Parathyroid adenoma (tissue), 2 donors: ENCODE results near the gene CBARP.
A peak's percentile ranks its signal among the peaks of the same experiment; 100 is the strongest.

Experiments
- H2AFZ ChIP-seq: fragments of 300-600 bp; sonication (generic); one replicate; pipeline ENCODE4 v1.7.0; 2017; ENCODE audit warnings: antibody characterized with exemption, mild to moderate bottlenecking
- H3K27ac ChIP-seq: fragments of 300-600 bp; sonication (generic); one replicate; pipeline ENCODE4 v1.7.0; 2017
- H3K27me3 ChIP-seq: fragments of 300-600 bp; sonication (generic); one replicate; pipeline ENCODE4 v1.7.0; 2017; ENCODE audit warnings: low read length; ENCODE audit not compliant: control insufficient read depth, insufficient read depth
- H3K36me3 ChIP-seq: fragments of 300-600 bp; sonication (generic); one replicate; pipeline ENCODE4 v1.7.0; 2017; ENCODE audit warnings: low read length; ENCODE audit not compliant: control insufficient read depth, insufficient read depth
- H3K4me1 ChIP-seq: fragments of 300-600 bp; sonication (generic); one replicate; pipeline ENCODE4 v1.7.0; 2017; ENCODE audit warnings: control low read depth
- H3K4me2 ChIP-seq: fragments of 300-600 bp; sonication (generic); one replicate; pipeline ENCODE4 v1.7.0; 2017; ENCODE audit warnings: low read length
- H3K4me3 ChIP-seq: fragments of 300-600 bp; sonication (generic); one replicate; pipeline ENCODE4 v1.7.0; 2017; ENCODE audit warnings: low read depth, low read length
- H3K79me2 ChIP-seq: fragments of 300-600 bp; sonication (generic); one replicate; pipeline ENCODE4 v1.7.0; 2017; ENCODE audit warnings: control low read depth
- H3K9ac ChIP-seq: fragments of 300-600 bp; sonication (generic); one replicate; pipeline ENCODE4 v1.7.0; 2017; ENCODE audit warnings: mild to moderate bottlenecking
- H3K9me3 ChIP-seq: fragments of 300-600 bp; sonication (generic); one replicate; pipeline ENCODE4 v1.7.0; 2017; ENCODE audit warnings: low read length; ENCODE audit not compliant: control insufficient read depth
- CTCF ChIP-seq: fragments of 300-600 bp; sonication (generic); IDR thresholded peaks from one replicate; pipeline ENCODE4 v1.7.0; 2017; ENCODE audit warnings: antibody characterized with exemption, mild to moderate bottlenecking
- donor health status: primary hyperparathyroidism.

The CBARP gene

GRCh38 chr19:1245494-1246264, 7.9 kb upstream of the CBARP start:
- TF ChIP-seq CTCF = no peak
- H3K4me3 ChIP-seq = no peak overlapping the region

GRCh38 chr19:1244693-1245451, 7.1 kb upstream of the CBARP start:
- H3K4me1 ChIP-seq = peaks cover 40% of the 10 kb centered on the region
- H3K79me2 ChIP-seq = no peaks in the 10 kb centered on the region
- TF ChIP-seq CTCF = no peak
- H3K4me2 ChIP-seq = peak overlapping the region; percentile 59
- H3K9me3 ChIP-seq = no peaks in the 10 kb centered on the region
- H3K27ac ChIP-seq = peak overlapping the region; percentile 98
- H3K4me3 ChIP-seq = peak overlapping the region; percentile 39
- H3K36me3 ChIP-seq = no peaks in the 10 kb centered on the region
- H2AFZ ChIP-seq = peak overlapping the region; percentile 64
- no peaks in the 10 kb centered on the region for H3K27me3 ChIP-seq
- peak overlapping the region; percentile 63 for H3K9ac ChIP-seq

More at GRCh38 chr19:1245494-1246264, 7.9 kb upstream of the CBARP start:
- H3K79me2 ChIP-seq = no peaks in the 10 kb centered on the region
- H3K4me2 ChIP-seq = peak overlapping the region; percentile 59
- H3K27me3 ChIP-seq = no peaks in the 10 kb centered on the region
- no peaks in the 10 kb centered on the region for H3K9me3 ChIP-seq
- peak overlapping the region; percentile 98 for H3K27ac ChIP-seq
- no peak overlapping the region for H3K9ac ChIP-seq
- no peaks in the 10 kb centered on the region for H3K36me3 ChIP-seq
- peak overlapping the region; percentile 64 for H2AFZ ChIP-seq
- H3K4me1 ChIP-seq = peaks cover 39% of the 10 kb centered on the region

- H3K4me3 ChIP-seq = peak overlapping the region; percentile 39
Measured at GRCh38 chr19:1243768-1244692, 6.2 kb upstream of the CBARP start.

More at GRCh38 chr19:1243768-1244692, 6.2 kb upstream of the CBARP start:
- Histone ChIP-seq H2AFZ (no peak overlapping the region), H3K79me2 (no peaks in the 10 kb centered on the region), H3K9ac (peak overlapping the region; percentile 63), H3K4me1 (peaks cover 40% of the 10 kb centered on the region), H3K27me3 (no peaks in the 10 kb centered on the region), H3K36me3 (no peaks in the 10 kb centered on the region), H3K9me3 (no peaks in the 10 kb centered on the region), H3K27ac (peak overlapping the region; percentile 98), H3K4me2 (peak overlapping the region; percentile 59)
- TF ChIP-seq CTCF = peak; percentile 98
